ENCODE results near the gene TGFBR3.

The TGFBR3 gene

GRCh38 chr1:91889717-91890459, 3.9 kb upstream of the TGFBR3 start:
- H3K36me3 ChIP-seq (ENCODE audit: control insufficient read depth in 2 of 2, insufficient read depth in 1 of 2, low read length in 2 of 2): no peaks in the 10 kb centered on the region
- no peaks in the 10 kb centered on the region for H3K9me3 ChIP-seq (ENCODE audit: control insufficient read depth, insufficient read depth, low read depth, low read length)
- H3K4me3 ChIP-seq (ENCODE audit: low read depth, low read length): no peak overlapping the region
- ChIA-PET POLR2A (interaction anchor here (0.6 kb wide), 1 partner anchor 14 kb away, joined by 3 read pairs; no protein-coding TSS in a partner anchor), CTCF (interaction anchor here (0.6 to 1.1 kb wide), 3 partner anchors 22 to 37 kb away, joined by 3 to 4 read pairs (median 3); no protein-coding TSS in a partner anchor)
- 0 out of 2 replicates have a peak, but pooled peaks have one; percentile 33 for TF ChIP-seq ZNF362 (tag by site-specific recombination; IDR thresholded peaks at IDR 0.05)
- peak; percentile 23; the same call in 1 of the 2 replicates for TF ChIP-seq GLIS1 (tag by site-specific recombination; IDR thresholded peaks at IDR 0.05)
- peak; percentile 83 for TF ChIP-seq ZFHX2 (tag by site-specific recombination; conservative IDR thresholded peaks at IDR 0.05)
- TF ChIP-seq SP7 (tag by site-specific recombination; IDR thresholded peaks at IDR 0.05): peak; percentile 18; the same call in 1 of the 2 replicates
- no peak for TF ChIP-seq ZBTB21 (tag by site-specific recombination; IDR thresholded peaks at IDR 0.05)
- TF ChIP-seq SP2 (tag by site-specific recombination; IDR thresholded peaks at IDR 0.05): peak; percentile 17; the same call in 1 of the 2 replicates
- TF ChIP-seq ZNF341 (tag by site-specific recombination; IDR thresholded peaks at IDR 0.05; ENCODE audit: low read depth): peak; percentile 29; the same call in 1 of the 2 replicates
- no peak for TF ChIP-seq ZNF148 (tag by site-specific recombination; IDR thresholded peaks at IDR 0.05; ENCODE audit: borderline replicate concordance)
- TF ChIP-seq ZSCAN16 (tag by site-specific recombination; IDR thresholded peaks at IDR 0.05): no peak
- TF ChIP-seq OSR2 (tag by site-specific recombination; IDR thresholded peaks at IDR 0.05): peak; percentile 44
- TF ChIP-seq EGR2 (tag by site-specific recombination; IDR thresholded peaks at IDR 0.05; ENCODE audit: low read depth): peak; percentile 86
- no peak for TF ChIP-seq ZNF280C (tag by site-specific recombination; IDR thresholded peaks at IDR 0.05)
- no peak for TF ChIP-seq ZNF707 (tag by site-specific recombination; IDR thresholded peaks at IDR 0.05)
- TF ChIP-seq PRDM10 (tag by site-specific recombination; IDR thresholded peaks at IDR 0.05): peak; percentile 41
- H3K4me1 ChIP-seq (ENCODE audit: control insufficient read depth, insufficient read depth, low read length): peaks cover 4% of the 10 kb centered on the region; the same call in 1 of the 2 replicates
- no peak overlapping the region for H3K27ac ChIP-seq (ENCODE audit: extremely low read depth, low read depth, low read length)
